Gastrocnemius medialis (tissue), 4 donors: ENCODE measurements around the gene MAP3K15. TPM values are rescaled to one million over a fixed set of nuclear protein-coding genes. Genes with fewer than 3 reads are reported as not detected.

Experiments
- ATAC-seq, 2 donors: fragments of 150-250 bp; one replicate each; pipeline ENCODE4 v1.9.1; 2016
- DNase-seq, 2 donors: peaks; one replicate each; pipeline ENCODE4 v3.0.0-alpha.2; 2019
- H3K27ac ChIP-seq, 4 donors: fragments of 200-600 bp; sonication (generic); 1 replicate in 1 of 4; 2 replicates in 3 of 4; pipeline ENCODE4 v1.5.1; 2016 to 2018; ENCODE audit warnings: mild to moderate bottlenecking in 2 of 4, moderate library complexity in 1 of 4
- H3K27me3 ChIP-seq, 3 donors: fragments of 200-600 bp; sonication (generic) in 2 of 3; 1 replicate in 1 of 3; 2 replicates in 2 of 3; pipeline versions ENCODE4 v1.5.1 to v1.6.0; 2016 to 2019; ENCODE audit warnings: mild to moderate bottlenecking in 1 of 3, moderate library complexity in 1 of 3
- H3K36me3 ChIP-seq, 2 donors: fragments of 200-600 bp; sonication (generic) in 1 of 2; one replicate each; pipeline ENCODE4 v1.5.1; 2017 to 2018
- H3K4me1 ChIP-seq, 2 donors: fragments of 200-600 bp; sonication (generic) in 1 of 2; one replicate each; pipeline ENCODE4 v1.5.1; 2016 to 2017; ENCODE audit warnings: mild to moderate bottlenecking in 2 of 2
- H3K4me3 ChIP-seq, 4 donors: fragments of 200-600 bp; sonication (generic) in 3 of 4; 1 replicate in 1 of 4; 2 replicates in 3 of 4; pipeline ENCODE4 v1.5.1; 2016 to 2019; ENCODE audit warnings: mild to moderate bottlenecking in 2 of 4
- H3K9me3 ChIP-seq, 3 donors: fragments of 200-600 bp; sonication (generic) in 2 of 3; 1 replicate in 1 of 3; 2 replicates in 2 of 3; pipeline ENCODE4 v1.5.1; 2016 to 2019
- POLR2A ChIP-seq, 2 donors: fragments of 450-650 bp; IDR thresholded peaks; one replicate each; pipeline ENCODE4 v1.6.1; 2017; ENCODE audit warnings: antibody characterized with exemption in 2 of 2, mild to moderate bottlenecking in 2 of 2, moderate library complexity in 2 of 2
- in situ Hi-C, 4 donors: fragments of 200-750 bp; cut with MboI; loops; one replicate each; pipeline versions ENCODE4 v1.15.0 to v1.8.0; 2017; ENCODE audit warnings: low sequenced_read_pairs in 4 of 4
- intact Hi-C: fragments of 100-400 bp; cut with DNase I; formaldehyde crosslinking; loops from one replicate; pipeline ENCODE4 v1.15.1; 2023; ENCODE audit warnings: low total_unique reads
- total RNA-seq, 4 donors: library from RNA; depleted of rRNA; stranded (reverse); fragments of >200 nt; gene quantifications; one replicate each; pipeline versions ENCODE4 v1.1.0 to v1.2.3, GENCODE V29; 2016
- TF ChIP-seq, protein P1 (sequence below), 5 experiments: fragments of 450-650 bp in 3 of 5; fragments of 200-600 bp in 2 of 5; sonication (generic) in 2 of 5; IDR thresholded peaks in 4 of 5; conservative IDR thresholded peaks in 1 of 5; 1 replicate in 4 of 5; 2 replicates in 1 of 5; pipeline ENCODE4 v1.5.1; 2016 to 2019; ENCODE audit warnings: antibody characterized with exemption in 5 of 5, mild to moderate bottlenecking in 3 of 5, moderate library complexity in 3 of 5

The MAP3K15 gene
- total RNA-seq, 4 donors from 2014 or later, result not detected

DNA sequence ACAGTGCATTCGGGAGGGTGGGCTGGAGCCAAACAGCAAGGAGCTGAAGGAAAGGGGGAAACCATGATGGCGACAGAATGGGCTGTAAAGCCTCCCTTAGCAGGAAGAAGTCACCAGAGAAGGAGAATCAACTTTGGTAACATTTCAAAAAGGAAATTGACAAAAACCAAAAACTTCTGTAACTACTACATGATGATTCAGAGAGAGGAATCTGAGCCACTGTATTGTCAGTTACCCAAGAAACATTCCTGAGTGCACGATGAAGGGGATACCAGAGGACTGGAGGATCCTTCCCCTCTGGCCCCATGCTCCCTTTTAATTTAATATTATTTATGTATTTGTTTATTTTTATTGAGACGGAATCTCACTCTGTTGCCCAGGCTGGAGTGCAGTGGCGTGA, 145.2 kb downstream of the MAP3K15 start:
- Histone ChIP-seq H3K4me1 (peaks cover 0 to 4% of the 10 kb centered on the region in 2 donors), H3K27ac (no peak overlapping the region), H3K4me3 (no peak overlapping the region), H3K36me3 (no peaks in the 10 kb centered on the region), H3K27me3 (peaks cover 0 to 7% (median 0%) of the 10 kb centered on the region in 3 donors), H3K9me3 (no peaks in the 10 kb centered on the region)
- TF ChIP-seq POLR2A (IDR thresholded peaks at IDR 0.05), result no peak
- TF ChIP-seq, protein P1, sequence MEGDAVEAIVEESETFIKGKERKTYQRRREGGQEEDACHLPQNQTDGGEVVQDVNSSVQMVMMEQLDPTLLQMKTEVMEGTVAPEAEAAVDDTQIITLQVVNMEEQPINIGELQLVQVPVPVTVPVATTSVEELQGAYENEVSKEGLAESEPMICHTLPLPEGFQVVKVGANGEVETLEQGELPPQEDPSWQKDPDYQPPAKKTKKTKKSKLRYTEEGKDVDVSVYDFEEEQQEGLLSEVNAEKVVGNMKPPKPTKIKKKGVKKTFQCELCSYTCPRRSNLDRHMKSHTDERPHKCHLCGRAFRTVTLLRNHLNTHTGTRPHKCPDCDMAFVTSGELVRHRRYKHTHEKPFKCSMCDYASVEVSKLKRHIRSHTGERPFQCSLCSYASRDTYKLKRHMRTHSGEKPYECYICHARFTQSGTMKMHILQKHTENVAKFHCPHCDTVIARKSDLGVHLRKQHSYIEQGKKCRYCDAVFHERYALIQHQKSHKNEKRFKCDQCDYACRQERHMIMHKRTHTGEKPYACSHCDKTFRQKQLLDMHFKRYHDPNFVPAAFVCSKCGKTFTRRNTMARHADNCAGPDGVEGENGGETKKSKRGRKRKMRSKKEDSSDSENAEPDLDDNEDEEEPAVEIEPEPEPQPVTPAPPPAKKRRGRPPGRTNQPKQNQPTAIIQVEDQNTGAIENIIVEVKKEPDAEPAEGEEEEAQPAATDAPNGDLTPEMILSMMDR (IDR thresholded peaks at IDR 0.05 in 4 of 5, conservative IDR thresholded peaks at IDR 0.05 in 1 of 5), result no peak
- DNase-seq (no peak), ATAC-seq (no peak)
- in situ Hi-C loops (loop anchor here in 1 of 4 donors (25.0 kb wide), 1 partner anchor 517 kb away; the partner anchor contains the start of gene SH3KBP1), intact Hi-C loops (loop anchor here (5.0 kb wide), 1 partner anchor 517 kb away; the partner anchor contains the start of gene SH3KBP1)

DNA sequence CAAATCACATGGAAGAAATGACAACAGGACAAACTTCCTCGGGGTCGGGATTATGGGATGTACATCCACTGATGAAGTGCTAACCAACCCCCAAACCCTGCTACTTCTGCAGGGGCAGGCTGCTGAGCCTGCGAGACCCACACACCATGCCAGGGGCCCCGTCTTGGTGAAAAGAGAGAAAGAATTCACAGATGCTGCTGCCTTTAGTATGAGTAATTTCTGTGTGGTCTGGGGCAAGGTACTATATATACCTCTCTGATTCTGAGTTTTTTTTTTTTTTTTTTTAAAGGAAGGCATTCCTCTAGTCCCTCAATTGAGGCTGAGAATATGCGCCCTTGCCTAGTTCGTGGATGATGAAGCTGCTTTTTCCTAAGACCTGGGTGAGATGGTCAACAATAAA, 146.7 kb downstream of the MAP3K15 start:
- ATAC-seq (no peak), DNase-seq (no peak)
- Histone ChIP-seq H3K36me3 (peaks cover 0 to under 1% of the 10 kb centered on the region in 2 donors), H3K4me1 (peaks cover 0 to 4% of the 10 kb centered on the region in 2 donors), H3K9me3 (no peaks in the 10 kb centered on the region), H3K27ac (no peak overlapping the region), H3K27me3 (no peaks in the 10 kb centered on the region), H3K4me3 (no peak overlapping the region)
- TF ChIP-seq POLR2A (IDR thresholded peaks at IDR 0.05), result no peak
- TF ChIP-seq, protein P1 (IDR thresholded peaks at IDR 0.05 in 4 of 5, conservative IDR thresholded peaks at IDR 0.05 in 1 of 5), result no peak
- intact Hi-C loops (no loop called here), in situ Hi-C loops (loop anchor here in 1 of 4 donors (25.0 kb wide), 1 partner anchor 519 kb away; the partner anchor contains the start of gene SH3KBP1)

DNA sequence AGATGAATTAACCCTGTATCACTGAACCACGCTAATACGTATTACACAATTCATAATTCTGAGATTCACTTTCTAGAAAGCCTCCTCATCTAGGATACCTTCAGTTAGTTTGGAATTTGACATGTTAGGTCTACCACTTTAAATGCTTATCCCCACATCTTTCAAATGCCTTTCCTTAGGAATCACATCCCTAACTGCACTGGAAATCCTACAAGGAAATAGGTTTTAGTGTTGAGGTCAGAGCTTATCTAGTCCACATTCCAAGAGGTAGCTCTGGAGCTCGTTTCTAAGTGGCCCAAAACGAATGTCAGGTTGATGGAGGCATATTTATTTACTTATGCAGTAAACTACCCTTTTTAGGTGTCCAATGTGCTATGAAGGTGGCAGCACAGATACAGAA, 153.6 kb downstream of the MAP3K15 start:
- Histone ChIP-seq H3K27ac (no peak overlapping the region), H3K9me3 (no peaks in the 10 kb centered on the region), H3K36me3 (peaks cover 0 to 52% of the 10 kb centered on the region in 2 donors), H3K4me1 (no peaks in the 10 kb centered on the region), H3K27me3 (no peaks in the 10 kb centered on the region), H3K4me3 (no peak overlapping the region)
- in situ Hi-C loops (loop anchor here in 1 of 4 donors (25.0 kb wide), 1 partner anchor 526 kb away; the partner anchor contains the start of gene SH3KBP1), intact Hi-C loops (no loop called here)
- no peak for TF ChIP-seq POLR2A (IDR thresholded peaks at IDR 0.05)
- TF ChIP-seq, protein P1 (IDR thresholded peaks at IDR 0.05 in 4 of 5, conservative IDR thresholded peaks at IDR 0.05 in 1 of 5), result no peak
- no peak for DNase-seq
- ATAC-seq, result no peak

DNA sequence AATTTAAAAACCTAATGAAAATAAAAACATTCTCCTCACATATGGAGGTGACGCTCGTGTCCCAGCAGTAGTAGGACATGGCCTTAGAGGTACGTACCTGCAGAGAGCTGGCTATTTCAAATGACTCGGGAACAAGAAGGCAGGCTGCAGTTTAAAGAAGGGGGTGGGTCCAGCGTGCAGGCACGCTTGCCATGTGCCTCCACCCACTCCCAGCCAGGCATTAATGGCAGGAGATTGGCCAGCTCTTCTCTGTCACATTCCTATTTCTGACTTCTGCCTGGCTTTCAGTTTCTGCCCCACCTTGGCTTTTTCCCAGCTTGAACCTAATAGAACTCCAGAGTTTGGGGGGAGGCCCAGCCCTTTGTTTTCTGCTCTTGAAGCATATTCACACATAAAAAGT, 154.4 kb downstream of the MAP3K15 start:
- H3K4me3 ChIP-seq, result no peak overlapping the region
- ATAC-seq (no peak), DNase-seq (no peak)
- intact Hi-C loops (no loop called here), in situ Hi-C loops (loop anchor here in 1 of 4 donors (25.0 kb wide), 1 partner anchor 526 kb away; the partner anchor contains the start of gene SH3KBP1)
- peaks cover 0 to 57% of the 10 kb centered on the region in 2 donors for H3K36me3 ChIP-seq
- TF ChIP-seq, protein P1 (IDR thresholded peaks at IDR 0.05 in 4 of 5, conservative IDR thresholded peaks at IDR 0.05 in 1 of 5), result no peak
- TF ChIP-seq POLR2A (IDR thresholded peaks at IDR 0.05), result no peak
- no peak overlapping the region for H3K27ac ChIP-seq
- no peaks in the 10 kb centered on the region for H3K9me3 ChIP-seq
- no peaks in the 10 kb centered on the region for H3K4me1 ChIP-seq
- no peaks in the 10 kb centered on the region for H3K27me3 ChIP-seq
